T-helper 1 cell treated with Interleukin-12 subunit alpha and Interleukin-12 subunit beta and Interleukin-4 antibody, amounts not matched to agents 30 μg/mL and 1 μg/mL, for 36 hours (primary cell): ENCODE results near the gene CRYBG1.
A peak's percentile ranks its signal among the peaks of the same experiment; 100 is the strongest.
"Not testable (repeated sequence)": the region's sequence is repeated elsewhere in the genome, so short reads cannot be mapped to it uniquely, and the experiment has no call there.

Source experiments
- H3K27ac Mint-ChIP-seq: one replicate; pipeline ENCODE4 v1.8.0; 2021; ENCODE audit warnings: mild to moderate bottlenecking, mixed read lengths
- H3K27me3 Mint-ChIP-seq: one replicate; pipeline ENCODE4 v1.8.0; 2021; ENCODE audit warnings: low read depth, mixed read lengths
- H3K36me3 Mint-ChIP-seq: one replicate; pipeline ENCODE4 v1.8.0; 2021; ENCODE audit warnings: low read depth, mixed read lengths
- H3K4me1 Mint-ChIP-seq: one replicate; pipeline ENCODE4 v1.8.0; 2021; ENCODE audit warnings: low read depth, mixed read lengths
- H3K4me3 Mint-ChIP-seq: one replicate; pipeline ENCODE4 v1.8.0; 2021; ENCODE audit warnings: mild to moderate bottlenecking, moderate library complexity, mixed read lengths
- H3K9me3 Mint-ChIP-seq: one replicate; pipeline ENCODE4 v1.8.0; 2021; ENCODE audit warnings: mixed read lengths

Gene CRYBG1

GRCh38 chr6:106509420-106510089 lies 149.0 kb downstream of the CRYBG1 start:
- H3K36me3 Mint-ChIP-seq = no peaks in the 10 kb centered on the region
- no peak overlapping the region for H3K27ac Mint-ChIP-seq
- peak overlapping the region; percentile 95 for H3K4me3 Mint-ChIP-seq
- no peaks in the 10 kb centered on the region for H3K9me3 Mint-ChIP-seq
- peaks cover 38% of the 10 kb centered on the region for H3K4me1 Mint-ChIP-seq
- peaks cover 31% of the 10 kb centered on the region for H3K27me3 Mint-ChIP-seq

DNA sequence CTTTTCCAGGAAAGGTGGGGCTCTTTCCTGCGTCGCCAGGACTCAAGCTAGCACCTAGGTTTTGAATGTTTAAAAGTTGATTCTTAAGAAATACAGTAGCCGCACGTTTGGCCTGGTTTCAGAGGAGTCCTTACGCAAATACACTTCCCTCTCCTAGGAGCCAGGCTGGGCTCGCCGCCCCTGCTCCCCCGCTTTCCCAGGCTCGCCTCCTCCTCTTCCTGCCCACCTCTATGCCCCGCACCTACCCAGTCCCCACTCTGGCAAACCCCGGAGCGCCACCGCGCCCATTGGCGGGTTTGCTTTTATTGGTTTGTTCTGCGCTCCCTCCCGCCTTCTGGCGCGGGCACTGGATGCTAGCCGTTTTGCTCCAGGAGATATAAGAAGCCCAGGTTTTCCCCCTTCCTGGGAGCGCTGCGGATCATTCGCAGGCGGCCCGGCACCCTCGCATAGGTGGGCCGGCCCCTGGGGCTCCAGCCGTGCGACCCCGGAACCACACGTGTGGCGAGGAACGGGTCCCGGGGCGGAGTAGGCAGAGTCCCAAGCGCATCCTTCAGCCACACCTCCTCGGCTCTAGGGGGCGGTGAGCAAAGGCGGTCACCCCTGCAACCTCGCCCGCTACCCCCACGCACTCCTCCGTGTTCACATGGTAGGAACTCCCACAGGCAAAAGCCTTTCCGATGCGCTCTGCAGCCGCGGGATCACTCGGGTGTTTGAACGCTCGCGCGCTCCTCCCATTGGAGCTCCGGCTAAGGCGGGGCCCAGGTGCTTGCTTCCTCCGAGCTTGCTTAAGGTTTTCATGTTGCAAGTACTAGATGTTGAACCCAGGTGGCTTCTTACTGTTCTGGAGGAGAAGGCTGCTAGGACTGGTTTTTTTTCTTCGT lies 149.8 kb downstream of the CRYBG1 start:
- Mint-ChIP-seq H3K27ac (peak overlapping the region; percentile 84), H3K36me3 (no peaks in the 10 kb centered on the region), H3K4me3 (peak overlapping the region; percentile 95), H3K27me3 (peaks cover 31% of the 10 kb centered on the region), H3K9me3 (no peaks in the 10 kb centered on the region), H3K4me1 (peaks cover 44% of the 10 kb centered on the region)

- Mint-ChIP-seq H3K9me3 (no peaks in the 10 kb centered on the region), H3K36me3 (no peaks in the 10 kb centered on the region), H3K27me3 (peaks cover 27% of the 10 kb centered on the region), H3K4me1 (peaks cover 47% of the 10 kb centered on the region), H3K4me3 (peak overlapping the region; percentile 95), H3K27ac (peak overlapping the region; percentile 84)
These were observed 151.0 kb downstream of the CRYBG1 start for GRCh38 chr6:106511288-106512047.

DNA sequence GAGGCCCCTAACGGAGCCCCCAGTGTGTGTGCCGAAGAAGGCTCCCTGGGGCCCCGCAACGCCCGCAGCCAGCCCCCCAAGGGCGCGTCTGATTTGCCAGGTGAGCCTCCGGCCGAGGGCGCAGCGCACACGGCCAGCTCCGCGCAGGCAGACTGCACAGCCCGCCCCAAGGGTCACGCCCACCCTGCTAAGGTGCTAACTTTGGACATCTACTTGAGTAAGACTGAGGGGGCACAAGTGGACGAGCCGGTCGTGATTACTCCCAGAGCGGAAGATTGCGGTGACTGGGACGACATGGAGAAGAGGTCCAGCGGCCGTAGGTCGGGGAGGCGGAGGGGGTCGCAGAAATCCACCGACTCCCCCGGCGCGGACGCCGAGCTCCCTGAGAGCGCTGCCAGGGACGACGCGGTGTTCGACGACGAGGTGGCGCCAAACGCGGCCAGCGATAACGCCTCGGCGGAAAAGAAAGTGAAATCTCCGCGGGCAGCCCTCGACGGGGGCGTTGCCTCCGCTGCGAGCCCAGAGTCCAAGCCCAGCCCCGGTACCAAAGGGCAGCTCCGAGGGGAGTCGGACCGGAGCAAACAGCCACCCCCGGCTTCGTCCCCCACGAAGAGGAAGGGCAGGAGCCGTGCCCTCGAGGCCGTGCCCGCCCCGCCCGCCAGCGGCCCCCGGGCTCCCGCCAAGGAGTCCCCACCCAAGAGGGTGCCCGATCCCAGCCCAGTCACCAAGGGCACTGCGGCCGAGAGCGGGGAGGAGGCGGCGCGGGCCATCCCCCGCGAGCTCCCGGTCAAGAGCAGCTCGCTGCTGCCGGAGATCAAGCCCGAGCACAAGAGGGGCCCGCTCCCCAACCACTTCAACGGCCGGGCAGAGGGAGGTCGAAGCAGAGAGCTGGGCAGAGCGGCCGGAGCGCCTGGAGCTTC lies 151.8 kb downstream of the CRYBG1 start:
- H3K9me3 Mint-ChIP-seq = no peaks in the 10 kb centered on the region
- H3K36me3 Mint-ChIP-seq = no peaks in the 10 kb centered on the region
- peak overlapping the region; percentile 91 for H3K27ac Mint-ChIP-seq
- H3K4me1 Mint-ChIP-seq = peaks cover 51% of the 10 kb centered on the region
- peaks cover 24% of the 10 kb centered on the region for H3K27me3 Mint-ChIP-seq
- peak overlapping the region; percentile 95 for H3K4me3 Mint-ChIP-seq

DNA sequence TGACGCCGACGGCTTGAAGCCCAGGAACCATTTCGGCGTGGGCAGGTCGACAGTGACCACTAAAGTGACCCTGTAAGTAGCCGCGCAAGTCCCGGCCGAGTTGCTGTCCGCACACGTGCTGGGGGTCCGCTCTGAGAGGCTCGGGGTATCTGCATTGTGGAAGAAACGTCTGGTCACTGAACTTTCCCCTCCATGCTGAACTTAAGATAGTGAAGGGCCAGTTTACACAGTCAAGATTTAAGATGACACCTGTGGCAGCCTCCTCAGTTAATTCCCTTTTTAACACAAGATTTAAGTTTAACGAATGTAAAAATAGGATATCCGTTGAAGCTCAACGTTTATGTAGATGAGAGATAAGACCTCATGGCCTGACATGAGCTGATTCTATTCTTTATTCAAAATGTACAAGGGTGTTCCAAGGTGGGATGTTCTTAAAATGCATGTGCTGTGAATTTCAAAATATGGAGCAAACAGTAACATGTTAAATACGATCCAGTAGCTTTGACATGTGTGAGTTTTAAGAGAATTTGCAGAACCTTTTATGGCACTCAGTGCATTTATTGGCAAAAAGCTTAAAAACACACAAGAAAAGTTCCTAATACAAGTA lies 152.6 kb downstream of the CRYBG1 start:
- H3K9me3 Mint-ChIP-seq = no peaks in the 10 kb centered on the region
- peaks cover 55% of the 10 kb centered on the region for H3K4me1 Mint-ChIP-seq
- H3K27ac Mint-ChIP-seq = peak overlapping the region; percentile 91
- H3K4me3 Mint-ChIP-seq = peak overlapping the region; percentile 95
- peaks cover 18% of the 10 kb centered on the region for H3K27me3 Mint-ChIP-seq
- no peaks in the 10 kb centered on the region for H3K36me3 Mint-ChIP-seq

GRCh38 chr6:106513808-106514582 lies 153.5 kb downstream of the CRYBG1 start:
- Mint-ChIP-seq H3K27me3 (peaks cover 14% of the 10 kb centered on the region), H3K9me3 (no peaks in the 10 kb centered on the region), H3K27ac (peak overlapping the region; percentile 91), H3K36me3 (no peaks in the 10 kb centered on the region), H3K4me3 (peak overlapping the region; percentile 95), H3K4me1 (peaks cover 57% of the 10 kb centered on the region)

DNA sequence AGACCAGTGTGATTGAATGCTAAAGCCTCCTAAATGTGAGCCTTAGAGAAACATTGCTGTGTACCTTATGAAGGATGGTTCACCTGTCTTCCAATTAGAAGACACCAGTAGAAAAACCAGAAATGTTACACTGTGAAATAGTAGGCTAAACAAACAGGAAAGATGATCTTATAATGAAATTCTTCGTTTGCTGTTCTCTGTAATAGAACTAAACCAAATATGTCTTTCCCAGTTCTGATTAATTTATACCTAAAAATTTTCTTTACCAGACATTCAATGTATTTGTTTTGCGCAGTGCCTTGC lies 154.0 kb downstream of the CRYBG1 start:
- Mint-ChIP-seq H3K4me1 (peaks cover 62% of the 10 kb centered on the region), H3K27me3 (peaks cover 14% of the 10 kb centered on the region), H3K36me3 (no peaks in the 10 kb centered on the region), H3K9me3 (no peaks in the 10 kb centered on the region), H3K4me3 (peak overlapping the region; percentile 95), H3K27ac (no peak overlapping the region)

GRCh38 chr6:106515582-106515981 lies 155.1 kb downstream of the CRYBG1 start:
- not testable (repeated sequence) for H3K27me3 Mint-ChIP-seq, H3K9me3 Mint-ChIP-seq, H3K4me3 Mint-ChIP-seq, H3K27ac Mint-ChIP-seq, H3K36me3 Mint-ChIP-seq
- peaks cover 65% of the 10 kb centered on the region for H3K4me1 Mint-ChIP-seq

DNA sequence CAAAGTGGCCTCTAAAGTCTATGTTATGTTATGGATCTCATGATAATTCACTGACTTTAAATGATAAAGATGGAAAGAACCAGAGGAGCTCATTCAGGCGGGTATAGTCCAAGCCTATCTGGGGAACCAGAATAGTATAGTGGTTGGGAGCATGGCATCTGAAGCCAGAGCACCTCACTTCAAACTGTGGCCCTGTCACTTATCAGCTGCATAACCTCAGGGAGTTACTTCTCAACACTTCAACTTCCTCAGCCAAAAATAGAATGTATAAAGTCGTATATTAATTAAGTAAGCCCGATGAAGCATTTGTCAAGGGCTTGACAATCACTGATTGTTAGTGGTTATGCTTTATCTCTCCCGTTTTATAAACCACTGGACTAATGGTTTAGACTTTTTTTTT lies 156.1 kb downstream of the CRYBG1 start:
- peaks cover 63% of the 10 kb centered on the region for H3K4me1 Mint-ChIP-seq
- no peaks in the 10 kb centered on the region for H3K27me3 Mint-ChIP-seq
- peak overlapping the region; percentile 13 for H3K27ac Mint-ChIP-seq
- no peaks in the 10 kb centered on the region for H3K9me3 Mint-ChIP-seq
- peaks cover 3% of the 10 kb centered on the region for H3K36me3 Mint-ChIP-seq
- no peak overlapping the region for H3K4me3 Mint-ChIP-seq

GRCh38 chr6:106517706-106518105 lies 157.2 kb downstream of the CRYBG1 start:
- Mint-ChIP-seq H3K27ac (peak overlapping the region; percentile 10), H3K4me3 (no peak overlapping the region), H3K27me3 (no peaks in the 10 kb centered on the region)

DNA sequence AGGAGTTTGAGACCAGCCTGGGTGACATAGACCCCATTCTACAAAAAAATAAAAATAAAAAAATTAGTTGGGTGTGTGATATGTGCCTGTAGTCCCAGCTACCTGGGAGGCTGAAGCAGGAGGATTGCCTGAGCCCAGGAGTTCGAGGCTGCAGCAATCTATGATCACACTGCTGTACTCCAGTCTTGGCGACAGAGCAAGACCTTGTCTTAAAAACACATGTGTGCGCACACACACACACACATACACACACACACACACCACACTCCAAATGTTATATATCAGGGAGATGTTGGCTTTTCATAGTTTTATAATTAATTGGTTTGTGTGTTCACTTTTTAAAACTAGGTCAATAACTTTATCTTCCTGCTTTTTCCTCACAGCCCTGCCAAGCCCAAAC lies 158.2 kb downstream of the CRYBG1 start:
- Mint-ChIP-seq H3K36me3 (peaks cover 3% of the 10 kb centered on the region), H3K4me1 (peaks cover 65% of the 10 kb centered on the region), H3K27ac (peak overlapping the region; percentile 95), H3K9me3 (no peaks in the 10 kb centered on the region), H3K27me3 (no peaks in the 10 kb centered on the region), H3K4me3 (peak overlapping the region; percentile 91)

More at GRCh38 chr6:106517706-106518105, 157.2 kb downstream of the CRYBG1 start:
- no peaks in the 10 kb centered on the region for H3K9me3 Mint-ChIP-seq
- H3K36me3 Mint-ChIP-seq = peaks cover 3% of the 10 kb centered on the region
- H3K4me1 Mint-ChIP-seq = peaks cover 71% of the 10 kb centered on the region

DNA sequence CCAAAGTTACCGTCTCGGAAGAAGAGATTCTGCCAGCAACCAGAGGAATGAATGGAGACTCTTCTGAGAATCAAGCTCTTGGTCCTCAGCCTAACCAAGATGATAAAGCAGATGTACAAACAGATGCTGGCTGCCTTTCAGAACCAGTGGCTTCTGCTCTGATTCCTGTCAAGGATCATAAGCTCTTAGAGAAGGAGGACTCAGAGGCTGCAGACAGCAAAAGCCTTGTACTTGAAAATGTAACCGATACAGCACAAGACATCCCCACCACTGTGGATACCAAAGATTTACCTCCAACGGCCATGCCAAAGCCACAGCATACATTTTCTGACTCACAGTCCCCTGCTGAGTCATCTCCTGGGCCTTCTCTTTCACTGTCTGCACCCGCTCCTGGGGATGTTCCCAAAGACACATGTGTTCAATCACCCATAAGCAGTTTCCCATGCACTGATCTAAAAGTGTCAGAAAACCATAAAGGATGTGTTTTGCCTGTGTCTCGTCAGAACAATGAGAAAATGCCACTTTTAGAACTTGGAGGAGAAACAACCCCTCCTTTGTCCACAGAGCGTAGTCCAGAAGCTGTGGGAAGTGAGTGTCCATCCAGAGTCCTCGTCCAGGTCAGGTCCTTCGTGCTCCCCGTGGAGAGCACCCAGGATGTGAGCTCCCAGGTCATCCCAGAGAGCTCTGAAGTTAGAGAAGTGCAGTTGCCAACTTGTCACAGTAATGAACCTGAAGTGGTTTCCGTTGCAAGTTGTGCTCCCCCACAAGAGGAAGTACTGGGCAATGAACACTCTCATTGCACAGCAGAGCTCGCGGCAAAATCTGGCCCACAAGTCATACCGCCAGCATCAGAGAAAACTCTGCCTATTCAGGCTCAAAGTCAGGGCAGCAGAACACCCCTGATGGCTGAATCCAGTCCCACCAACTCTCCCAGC lies 159.2 kb downstream of the CRYBG1 start:
- no peaks in the 10 kb centered on the region for H3K27me3 Mint-ChIP-seq
- peak overlapping the region; percentile 91 for H3K4me3 Mint-ChIP-seq
- H3K4me1 Mint-ChIP-seq = peaks cover 61% of the 10 kb centered on the region
- peak overlapping the region; percentile 95 for H3K27ac Mint-ChIP-seq
- H3K36me3 Mint-ChIP-seq = peaks cover 3% of the 10 kb centered on the region
- no peaks in the 10 kb centered on the region for H3K9me3 Mint-ChIP-seq
